Measurements from ENCODE around the gene CPD. TPM values are rescaled to one million over a fixed set of nuclear protein-coding genes. Genes with fewer than 3 reads are reported as not detected.
"Not testable (repeated sequence)": the region's sequence is repeated elsewhere in the genome, so short reads cannot be mapped to it uniquely, and the experiment has no call there.

Gene CPD
- total RNA-seq, 2 experiments from 2014 or later = 18.6 to 23.3 TPM

- Mint-ChIP-seq H3K36me3 (peaks cover 25% of the 10 kb centered on the region), H3K27ac (no peak overlapping the region), H3K27me3 (no peaks in the 10 kb centered on the region), H3K9me3 (no peaks in the 10 kb centered on the region), H3K4me3 (no peak overlapping the region), H3K4me1 (no peaks in the 10 kb centered on the region)
- POLR2A ChIA-PET = no interaction called here
- no peak for ATAC-seq (ENCODE audit: low read depth)
- no peak for DNase-seq
Observed at GRCh38 chr17:30436729-30437128, 58.0 kb downstream of the CPD start.

- peaks cover 19% of the 10 kb centered on the region for H3K36me3 Mint-ChIP-seq
- no peaks in the 10 kb centered on the region for H3K27me3 Mint-ChIP-seq
- H3K9me3 Mint-ChIP-seq = no peaks in the 10 kb centered on the region
- H3K4me1 Mint-ChIP-seq = no peaks in the 10 kb centered on the region
- DNase-seq = no peak
- no peak overlapping the region for H3K4me3 Mint-ChIP-seq
- no peak for ATAC-seq (ENCODE audit: low read depth)
- POLR2A ChIA-PET = interaction anchor here (0.6 kb wide), 1 partner anchor 149 kb away, joined by 3 read pairs; no protein-coding TSS in a partner anchor
- no peak overlapping the region for H3K27ac Mint-ChIP-seq
Observed at GRCh38 chr17:30443721-30444120, 65.0 kb downstream of the CPD start.

- H3K4me1 Mint-ChIP-seq; H3K27me3 Mint-ChIP-seq; H3K4me3 Mint-ChIP-seq; DNase-seq; POLR2A ChIA-PET; H3K27ac Mint-ChIP-seq; H3K9me3 Mint-ChIP-seq; ATAC-seq (ENCODE audit: low read depth): not testable (repeated sequence)
- peaks cover 28% of the 10 kb centered on the region for H3K36me3 Mint-ChIP-seq
Observed at GRCh38 chr17:30446640-30447039, 67.9 kb downstream of the CPD start.

GRCh38 chr17:30449480-30449879 is 70.8 kb downstream of the CPD start:
- Mint-ChIP-seq H3K9me3 (no peaks in the 10 kb centered on the region), H3K4me1 (no peaks in the 10 kb centered on the region), H3K27me3 (no peaks in the 10 kb centered on the region), H3K4me3 (no peak overlapping the region), H3K27ac (no peak overlapping the region), H3K36me3 (peaks cover 44% of the 10 kb centered on the region)
- DNase-seq = no peak
- no peak for ATAC-seq (ENCODE audit: low read depth)
- POLR2A ChIA-PET = no interaction called here

DNA sequence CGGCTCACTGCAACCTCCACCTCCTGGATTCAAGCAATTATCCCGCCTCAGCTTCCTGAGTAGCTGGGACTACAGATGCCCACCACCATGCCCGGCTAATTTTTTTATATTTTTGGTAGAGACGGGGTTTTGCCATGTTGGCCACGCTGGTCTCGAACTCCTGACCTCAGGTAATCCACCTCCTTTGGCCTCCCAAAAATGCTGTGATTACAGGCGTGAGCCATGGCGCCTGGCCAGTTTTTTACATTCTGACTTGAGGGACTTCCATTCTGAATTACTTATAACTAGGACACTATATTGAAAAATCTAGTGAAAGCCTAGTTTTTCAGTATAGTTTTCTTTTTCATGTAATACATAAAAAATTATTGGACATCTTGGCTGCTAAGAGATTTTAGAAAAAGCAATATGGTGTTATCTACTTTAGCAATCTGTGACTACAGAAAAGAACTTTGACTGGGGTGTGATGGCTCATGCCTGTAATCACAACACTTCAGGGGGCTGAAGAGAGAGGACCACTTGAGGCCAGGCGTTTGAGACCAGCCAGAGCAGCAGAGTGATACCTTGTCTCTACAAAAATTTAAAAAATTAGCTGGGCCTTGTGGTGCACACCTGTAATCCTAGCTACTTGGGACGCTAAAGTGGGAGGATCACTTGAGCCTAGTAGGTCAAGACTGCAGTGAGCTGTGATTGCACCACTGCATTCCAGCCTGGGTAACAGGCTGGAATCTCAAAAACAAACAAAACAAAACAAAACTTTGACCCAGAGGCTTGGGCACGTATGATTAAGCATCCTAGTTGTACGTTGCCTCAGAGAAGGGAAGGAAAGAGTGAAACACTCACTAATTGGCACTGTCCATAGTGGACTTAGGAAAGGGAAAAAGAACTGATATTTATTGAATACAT is 71.6 kb downstream of the CPD start:
- H3K4me1 Mint-ChIP-seq = no peaks in the 10 kb centered on the region
- ATAC-seq (ENCODE audit: low read depth) (no peak), DNase-seq (no peak)
- H3K4me3 Mint-ChIP-seq = no peak overlapping the region
- no peak overlapping the region for H3K27ac Mint-ChIP-seq
- POLR2A ChIA-PET = no interaction called here
- H3K9me3 Mint-ChIP-seq = no peaks in the 10 kb centered on the region
- H3K27me3 Mint-ChIP-seq = no peaks in the 10 kb centered on the region
- H3K36me3 Mint-ChIP-seq = peaks cover 45% of the 10 kb centered on the region

DNA sequence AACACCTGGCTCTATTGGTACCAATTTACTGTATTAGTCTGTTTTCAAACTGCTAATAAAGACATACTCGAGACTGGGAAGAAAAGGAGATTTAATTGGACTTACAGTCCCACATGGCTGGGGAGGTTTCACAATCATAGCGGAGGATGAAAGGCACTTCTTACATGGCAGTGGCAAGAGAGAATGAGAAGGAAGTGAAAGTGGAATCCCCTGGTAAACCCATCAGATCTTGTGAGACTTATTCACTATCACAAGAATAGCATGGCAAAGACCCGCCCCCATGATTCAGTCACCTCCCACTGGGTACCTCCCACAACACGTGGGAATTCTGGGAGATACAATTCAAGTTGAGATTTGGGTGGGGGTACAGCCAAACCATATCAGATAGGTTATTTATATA is 75.9 kb downstream of the CPD start:
- no peaks in the 10 kb centered on the region for H3K27me3 Mint-ChIP-seq
- H3K36me3 Mint-ChIP-seq = peaks cover 45% of the 10 kb centered on the region
- H3K27ac Mint-ChIP-seq = no peak overlapping the region
- no peaks in the 10 kb centered on the region for H3K9me3 Mint-ChIP-seq
- POLR2A ChIA-PET = no interaction called here
- H3K4me1 Mint-ChIP-seq = no peaks in the 10 kb centered on the region
- ATAC-seq (ENCODE audit: low read depth) = no peak
- DNase-seq = no peak
- no peak overlapping the region for H3K4me3 Mint-ChIP-seq

GRCh38 chr17:30458371-30458770 is 79.6 kb downstream of the CPD start:
- no peak for ATAC-seq (ENCODE audit: low read depth)
- Mint-ChIP-seq H3K36me3 (peaks cover 31% of the 10 kb centered on the region), H3K4me1 (no peaks in the 10 kb centered on the region), H3K4me3 (no peak overlapping the region), H3K27me3 (no peaks in the 10 kb centered on the region), H3K27ac (no peak overlapping the region), H3K9me3 (no peaks in the 10 kb centered on the region)
- no peak for DNase-seq
- POLR2A ChIA-PET = no interaction called here

GRCh38 chr17:30458797-30459413 is 80.2 kb downstream of the CPD start:
- DNase-seq; H3K27me3 Mint-ChIP-seq; POLR2A ChIA-PET; H3K4me1 Mint-ChIP-seq; H3K4me3 Mint-ChIP-seq; H3K9me3 Mint-ChIP-seq; ATAC-seq (ENCODE audit: low read depth); H3K27ac Mint-ChIP-seq: not testable (repeated sequence)
- H3K36me3 Mint-ChIP-seq = peaks cover 27% of the 10 kb centered on the region

DNA sequence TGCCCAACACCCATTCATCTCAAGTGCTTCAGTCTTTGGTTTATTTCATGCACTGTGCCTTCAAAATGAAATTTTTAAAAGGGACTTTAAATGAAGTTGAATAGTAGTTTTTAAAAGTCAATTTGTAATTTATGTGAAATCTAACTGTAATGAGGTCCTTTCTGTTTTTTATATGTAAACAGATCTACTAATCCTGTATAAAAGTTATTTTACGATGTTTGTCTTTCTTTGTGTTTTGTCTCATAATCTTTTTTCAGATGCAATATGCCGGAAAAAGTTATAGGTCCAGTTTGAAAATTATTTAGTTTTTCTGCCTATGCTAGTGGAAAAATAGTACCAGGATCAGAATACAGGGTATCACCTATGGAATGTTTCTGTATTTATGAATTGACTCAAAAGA is 89.7 kb downstream of the CPD start:
- Mint-ChIP-seq H3K4me3 (no peak overlapping the region), H3K27ac (no peak overlapping the region), H3K36me3 (peaks cover 6% of the 10 kb centered on the region), H3K9me3 (no peaks in the 10 kb centered on the region), H3K4me1 (no peaks in the 10 kb centered on the region), H3K27me3 (no peaks in the 10 kb centered on the region)
- POLR2A ChIA-PET = no interaction called here
- ATAC-seq (ENCODE audit: low read depth) = no peak
- DNase-seq = no peak

- peaks cover 13% of the 10 kb centered on the region for H3K4me1 Mint-ChIP-seq
- POLR2A ChIA-PET = no interaction called here
- no peaks in the 10 kb centered on the region for H3K9me3 Mint-ChIP-seq
- ATAC-seq (ENCODE audit: low read depth) = no peak
- H3K36me3 Mint-ChIP-seq = peaks cover 2% of the 10 kb centered on the region
- H3K27ac Mint-ChIP-seq = no peak overlapping the region
- DNase-seq = no peak
- H3K27me3 Mint-ChIP-seq = no peaks in the 10 kb centered on the region
- H3K4me3 Mint-ChIP-seq = no peak overlapping the region
Observed at GRCh38 chr17:30472238-30472890, 93.6 kb downstream of the CPD start.

GRCh38 chr17:30475206-30475605 is 96.5 kb downstream of the CPD start:
- ATAC-seq (ENCODE audit: low read depth) (no peak), DNase-seq (no peak)
- no peaks in the 10 kb centered on the region for H3K9me3 Mint-ChIP-seq
- no peak overlapping the region for H3K4me3 Mint-ChIP-seq
- POLR2A ChIA-PET = no interaction called here
- peaks cover 2% of the 10 kb centered on the region for H3K36me3 Mint-ChIP-seq
- peaks cover 20% of the 10 kb centered on the region for H3K4me1 Mint-ChIP-seq
- H3K27ac Mint-ChIP-seq = no peak overlapping the region
- no peaks in the 10 kb centered on the region for H3K27me3 Mint-ChIP-seq

GRCh38 chr17:30476726-30477082 is 98.0 kb downstream of the CPD start:
- no peak for DNase-seq
- Mint-ChIP-seq H3K4me1 (peaks cover 20% of the 10 kb centered on the region), H3K27ac (peak overlapping the region; percentile 98), H3K9me3 (no peaks in the 10 kb centered on the region), H3K27me3 (no peaks in the 10 kb centered on the region), H3K4me3 (peak overlapping the region; percentile 98), H3K36me3 (peaks cover 5% of the 10 kb centered on the region)
- POLR2A ChIA-PET = interaction anchor here (0.6 to 1.0 kb wide), 6 partner anchors 11 to 735 kb away, joined by 3 to 5 read pairs (median 3); no protein-coding TSS in a partner anchor
- ATAC-seq (ENCODE audit: low read depth) = peak; percentile 6

DNA sequence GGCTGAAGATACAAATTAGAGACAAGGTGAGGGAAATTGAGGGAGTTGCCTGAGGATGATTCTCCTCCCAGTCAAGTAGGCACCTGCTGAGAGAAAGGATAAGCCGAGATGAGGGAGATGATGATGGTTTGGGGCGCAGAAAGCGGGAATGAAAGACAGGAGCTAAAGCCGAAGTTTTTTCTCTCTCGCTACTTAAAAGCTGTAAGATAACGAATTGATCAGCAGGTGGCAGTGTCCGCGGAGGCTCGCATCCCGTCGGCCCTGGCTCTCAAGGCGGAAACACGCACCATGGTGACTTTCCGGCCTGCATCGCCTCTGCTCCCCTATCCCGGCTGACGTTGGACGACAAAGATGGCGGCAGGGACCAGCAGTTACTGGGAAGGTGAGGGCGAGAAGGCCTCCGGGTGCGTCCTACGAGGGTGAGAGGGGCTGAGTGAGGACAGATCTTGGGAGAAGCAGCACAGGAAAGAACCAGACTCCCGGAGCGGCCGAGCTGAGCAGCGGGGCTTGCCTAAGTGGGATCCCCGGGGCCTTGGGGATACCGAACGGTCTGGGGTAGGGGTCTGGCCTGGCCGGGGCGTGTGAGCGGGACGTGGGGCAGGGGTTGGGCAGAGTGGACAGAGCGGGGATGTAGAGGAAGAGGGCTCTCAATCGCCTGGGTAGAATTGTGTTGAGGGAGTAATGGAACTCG is 98.5 kb downstream of the CPD start, which contains the start of gene GOSR1:
GOSR1 (plus strand) TSS at position 326 of the 691 bp plus-strand sequence; CDS start at position 352, 26 bp downstream.
- POLR2A ChIA-PET = interaction anchor here (0.6 to 1.0 kb wide), 5 partner anchors 10 to 352 kb away, joined by 3 to 5 read pairs (median 3); no protein-coding TSS in a partner anchor
- H3K27me3 Mint-ChIP-seq = no peaks in the 10 kb centered on the region
- peaks cover 5% of the 10 kb centered on the region for H3K36me3 Mint-ChIP-seq
- H3K9me3 Mint-ChIP-seq = no peaks in the 10 kb centered on the region
- H3K4me3 Mint-ChIP-seq = peak within 1 kb of the TSS; percentile 98
- peaks cover 20% of the 10 kb centered on the region for H3K4me1 Mint-ChIP-seq
- ATAC-seq (ENCODE audit: low read depth) (peak; percentile 100), DNase-seq (peak; percentile 85)
- H3K27ac Mint-ChIP-seq = peak within 1 kb of the TSS; percentile 98
